ENCODE results near the gene ANKRD11.

- no peak for TF ChIP-seq CTCF (IDR thresholded peaks at IDR 0.05; ENCODE audit: poor library complexity, severe bottlenecking)
- no peak for TF ChIP-seq TAF1 (IDR thresholded peaks at IDR 0.05; ENCODE audit: low read depth)
- TF ChIP-seq EZH2 (IDR thresholded peaks at IDR 0.05; ENCODE audit: borderline replicate concordance, insufficient read depth, low read length, poor library complexity, severe bottlenecking) = no peak
- no peak for TF ChIP-seq REST (IDR thresholded peaks at IDR 0.05; ENCODE audit: borderline replicate concordance)
- TF ChIP-seq EP300 (conservative IDR thresholded peaks at IDR 0.05; ENCODE audit: poor library complexity, severe bottlenecking) = no peak
- TF ChIP-seq RAD21 (conservative IDR thresholded peaks at IDR 0.05) = no peak
- no peak for TF ChIP-seq MXI1 (conservative IDR thresholded peaks at IDR 0.05; ENCODE audit: poor library complexity, severe bottlenecking)
These were observed 215.6 kb downstream of the ANKRD11 start for GRCh38 chr16:89274561-89275283.
